Left hindlimb (tissue), 1 donor: ENCODE data around the gene ROR1.
"Not testable (repeated sequence)": the region's sequence is repeated elsewhere in the genome, so short reads cannot be mapped to it uniquely, and the experiment has no call there.

Experiments used
- DNase-seq: peaks from one replicate; pipeline ENCODE4 v3.0.0-alpha.2; 2018

The ROR1 gene

DNA sequence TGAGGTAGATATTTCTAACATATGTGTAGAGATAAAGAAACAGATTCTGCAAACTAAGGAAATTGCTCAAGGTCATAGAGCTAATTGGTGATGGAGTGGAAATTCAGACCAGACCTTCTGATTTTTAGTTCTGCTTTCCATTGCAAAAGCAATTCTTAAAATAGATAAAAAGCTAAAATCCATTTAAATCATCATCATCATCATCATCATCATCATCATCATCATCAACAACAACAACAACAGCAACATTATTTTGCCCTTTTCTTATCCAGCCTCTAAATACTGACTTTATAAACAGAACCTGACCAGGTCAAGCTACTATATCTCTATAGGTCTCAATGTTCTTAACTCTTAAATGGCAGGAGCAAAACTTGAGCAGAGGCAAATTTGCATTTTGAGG, 14.0 kb upstream of the ROR1 start:
- DNase-seq = no peak

DNA sequence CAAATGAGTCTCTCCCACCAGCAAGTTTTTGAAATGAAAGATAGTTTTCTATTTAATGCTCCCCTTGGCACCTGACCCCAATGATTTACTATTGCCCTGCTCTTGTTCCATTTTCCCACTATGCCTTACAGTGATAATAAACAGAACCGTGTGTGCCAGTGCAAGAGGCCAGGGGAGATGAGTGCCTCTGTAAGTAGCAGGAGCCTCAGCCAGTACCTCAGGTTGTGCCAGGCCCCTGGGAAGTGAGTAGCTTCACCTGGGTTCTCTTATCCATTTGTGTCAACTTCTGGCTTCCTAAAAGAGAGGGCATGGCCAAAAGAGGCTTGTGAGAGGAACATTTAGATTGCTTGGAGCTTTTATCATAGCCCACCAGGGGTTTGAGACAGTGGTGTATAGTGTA, 3.4 kb upstream of the ROR1 start:
- DNase-seq = no peak

GRCh38 chr1:63772201-63772600, 1.6 kb upstream of the ROR1 start:
- DNase-seq = no peak

GRCh38 chr1:63772876-63773275, 941 bp upstream of the ROR1 start:
- no peak for DNase-seq

- DNase-seq = no peak
Measured at GRCh38 chr1:63773496-63773814, 362 bp upstream of the ROR1 start.

- DNase-seq = peak; percentile 75
Measured at GRCh38 chr1:63774617-63775417, 1.0 kb downstream of the ROR1 start.

- DNase-seq = no peak
Measured at GRCh38 chr1:63775418-63776127, 1.8 kb downstream of the ROR1 start.

- no peak for DNase-seq
Measured at GRCh38 chr1:63777286-63777685, 3.5 kb downstream of the ROR1 start.

- DNase-seq = no peak
Measured at GRCh38 chr1:63777965-63778880, 4.4 kb downstream of the ROR1 start.

DNA sequence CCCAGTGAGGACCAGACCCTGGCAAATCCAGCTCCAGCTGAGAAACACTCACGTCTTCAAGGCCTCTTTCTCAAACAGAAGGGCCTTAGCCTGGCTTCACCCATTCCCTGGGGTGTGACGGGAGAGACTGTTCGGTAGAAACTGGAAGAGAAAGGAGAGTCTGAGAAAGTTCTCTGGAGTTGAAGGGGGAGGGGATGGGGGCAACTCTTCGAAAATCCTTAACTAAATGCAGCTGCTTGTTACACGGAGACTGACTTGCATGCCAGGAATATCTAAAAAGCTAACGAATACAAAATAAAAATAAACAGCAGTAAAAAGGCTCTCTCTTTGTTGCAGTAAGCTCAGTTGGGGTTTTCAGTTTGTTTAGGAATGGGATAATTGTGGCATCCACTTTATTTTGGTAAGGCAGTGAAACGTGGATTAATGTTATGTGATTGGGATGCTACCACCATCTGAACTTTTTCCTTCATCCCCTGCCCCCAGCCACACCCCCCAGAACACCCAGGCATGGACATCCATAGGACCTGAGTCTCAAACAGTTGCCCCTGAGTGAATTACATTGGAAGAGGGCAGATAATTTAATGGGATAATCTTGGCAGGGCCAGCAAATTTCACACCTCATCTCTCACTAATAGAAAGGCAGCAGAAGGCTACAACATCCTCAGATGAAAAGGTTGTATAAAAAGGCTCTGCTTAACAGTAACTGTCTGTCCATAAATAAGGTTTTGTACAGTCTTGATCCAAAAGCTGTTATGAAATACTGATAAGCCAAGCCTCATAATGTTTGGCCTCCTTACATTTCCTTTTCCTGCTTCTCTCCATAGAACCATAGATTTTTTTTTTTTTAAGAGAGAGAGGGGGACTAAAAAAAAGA, 5.8 kb downstream of the ROR1 start:
- DNase-seq = no peak

- DNase-seq = no peak
Measured at GRCh38 chr1:63780565-63780964, 6.7 kb downstream of the ROR1 start.

GRCh38 chr1:63782982-63783381, 9.2 kb downstream of the ROR1 start:
- DNase-seq = no peak

DNA sequence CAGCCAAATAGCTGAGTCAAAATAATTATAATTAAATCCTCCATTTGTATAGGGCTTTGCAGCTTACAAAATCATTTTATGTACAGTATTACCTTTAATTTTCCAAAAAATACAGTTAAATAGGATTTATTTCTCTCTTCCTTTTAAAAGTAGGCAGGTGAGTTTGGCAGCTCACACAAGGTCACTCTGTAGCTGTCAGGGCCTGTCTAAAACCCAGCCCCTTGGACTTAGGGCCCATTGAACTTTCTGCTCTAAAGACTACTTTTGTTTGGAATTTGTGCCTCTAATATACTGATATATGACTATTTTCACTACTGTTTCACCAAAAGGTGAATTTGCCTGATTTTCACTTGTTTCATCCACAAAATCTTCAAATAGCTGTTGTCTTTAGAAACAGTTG, 10.3 kb downstream of the ROR1 start:
- DNase-seq = no peak

GRCh38 chr1:63784489-63785390, 10.9 kb downstream of the ROR1 start:
- DNase-seq = no peak

DNA sequence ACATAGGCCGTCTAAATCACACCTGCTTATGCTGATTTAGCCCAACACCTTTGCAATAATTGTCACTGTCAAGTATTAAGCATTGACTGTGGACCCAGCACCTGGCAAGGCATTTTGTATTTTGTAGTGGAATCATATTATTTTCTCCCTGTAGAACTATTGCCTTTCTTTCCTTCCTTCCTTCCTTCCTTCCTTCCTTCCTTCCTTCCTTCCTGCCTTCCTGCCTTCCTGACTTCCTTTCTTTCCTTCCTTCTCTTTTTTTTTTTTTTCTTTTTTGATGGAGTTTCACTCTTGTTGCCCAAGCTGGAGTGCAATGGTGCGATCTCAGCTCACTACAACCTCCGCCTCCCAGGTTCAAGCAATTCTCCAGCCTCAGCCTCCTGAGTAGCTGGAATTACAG, 13.5 kb downstream of the ROR1 start:
- DNase-seq = not testable (repeated sequence)

DNA sequence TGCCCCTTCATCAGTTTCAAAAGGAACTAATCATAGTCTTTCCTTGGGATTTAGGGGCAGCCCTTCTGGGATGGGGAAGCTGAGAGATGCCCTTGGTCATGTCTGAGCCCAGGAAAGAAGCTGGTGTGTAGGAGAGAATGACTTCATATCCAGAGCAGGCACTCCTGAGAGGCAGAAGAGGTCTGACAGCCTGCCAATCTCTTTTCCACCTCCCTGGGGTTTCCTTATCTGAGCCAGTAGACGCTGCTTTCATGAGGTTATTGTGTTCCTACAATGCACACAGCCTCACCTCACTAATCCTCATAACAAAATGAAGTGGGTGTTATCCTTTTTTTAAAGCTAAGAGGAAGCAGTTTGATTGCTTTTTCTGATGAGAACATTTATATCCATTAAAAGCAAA, 14.1 kb downstream of the ROR1 start:
- no peak for DNase-seq

DNA sequence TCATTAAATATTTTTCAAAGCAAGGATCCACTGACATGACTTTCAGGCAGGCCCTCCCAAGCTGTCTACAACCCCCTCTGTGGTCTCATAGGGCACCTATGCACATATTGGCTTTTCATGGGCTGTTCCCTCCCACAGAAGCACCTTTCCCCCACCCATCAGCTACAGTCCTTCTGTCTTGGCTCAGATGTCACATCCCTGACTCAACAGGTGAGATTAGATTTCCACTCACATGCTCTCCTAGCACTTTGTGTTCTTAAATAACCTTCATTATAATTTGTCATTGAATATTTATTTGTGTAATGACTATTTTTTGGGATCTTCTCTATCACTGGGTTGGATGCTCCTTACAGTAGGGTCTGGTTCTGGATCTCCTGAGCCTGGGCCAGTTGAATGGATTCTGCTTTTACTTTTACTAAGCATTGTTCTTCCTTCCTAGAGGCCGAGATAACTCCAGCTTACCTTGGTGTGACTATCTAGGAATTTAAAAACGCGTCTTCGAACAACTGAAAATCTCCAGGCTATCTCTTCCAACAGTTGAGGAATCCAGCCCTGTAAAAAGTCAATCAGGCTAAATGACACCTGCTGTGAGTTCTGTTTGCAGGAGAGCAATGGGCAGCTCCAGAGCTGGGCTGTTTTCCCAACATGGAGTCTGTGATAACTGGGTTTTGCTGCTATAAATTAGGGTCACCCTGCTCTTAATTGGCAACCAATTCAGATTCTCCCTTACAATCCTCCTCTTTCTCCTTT, 16.2 kb downstream of the ROR1 start:
- DNase-seq = no peak

DNA sequence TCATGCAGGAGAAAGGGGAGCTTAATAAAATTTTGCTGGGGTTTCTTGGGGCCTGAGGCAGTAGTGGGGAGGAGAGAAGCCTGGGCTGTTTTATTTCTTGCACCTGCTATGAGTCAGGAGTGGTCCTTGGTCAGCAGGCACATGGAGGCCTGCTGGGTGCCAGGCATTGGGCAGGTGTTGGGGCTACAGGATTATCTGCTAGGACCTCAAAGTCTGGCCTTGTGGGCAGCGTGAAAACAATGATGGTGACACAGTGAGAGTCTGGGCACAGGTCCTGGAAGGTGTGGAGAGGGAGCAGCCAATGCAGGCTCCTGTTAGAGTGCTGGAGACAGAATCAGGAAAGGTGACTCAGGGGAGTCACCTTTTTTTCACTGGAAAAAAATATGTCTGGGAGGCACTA, 17.2 kb downstream of the ROR1 start:
- DNase-seq = no peak

- DNase-seq = no peak
Measured at GRCh38 chr1:63792152-63792551, 18.3 kb downstream of the ROR1 start.

DNA sequence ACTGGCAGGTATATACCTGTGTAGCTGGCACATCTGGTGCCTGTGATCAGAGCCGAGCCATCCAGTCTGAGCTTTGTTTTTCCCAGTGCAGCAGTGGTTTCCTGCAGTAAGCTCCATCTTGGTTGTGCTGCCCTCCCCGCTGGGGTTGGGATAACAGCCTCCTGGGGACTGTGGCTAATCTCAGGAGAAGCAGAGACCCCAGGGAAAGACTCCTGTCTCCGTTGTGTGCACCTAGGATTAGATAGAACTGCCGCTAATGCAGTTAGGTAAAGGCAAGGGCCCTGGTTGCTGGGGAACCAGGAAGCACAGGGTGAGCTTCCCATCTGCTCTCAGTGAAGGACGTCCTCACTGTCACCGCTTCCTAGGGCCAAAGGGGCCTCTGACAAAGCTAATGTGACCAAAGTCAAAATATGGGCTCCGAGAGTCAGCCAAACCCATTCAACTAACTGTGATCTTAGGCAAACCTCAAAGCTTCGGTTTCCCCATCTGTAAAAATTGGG, 20.0 kb downstream of the ROR1 start:
- no peak for DNase-seq

DNA sequence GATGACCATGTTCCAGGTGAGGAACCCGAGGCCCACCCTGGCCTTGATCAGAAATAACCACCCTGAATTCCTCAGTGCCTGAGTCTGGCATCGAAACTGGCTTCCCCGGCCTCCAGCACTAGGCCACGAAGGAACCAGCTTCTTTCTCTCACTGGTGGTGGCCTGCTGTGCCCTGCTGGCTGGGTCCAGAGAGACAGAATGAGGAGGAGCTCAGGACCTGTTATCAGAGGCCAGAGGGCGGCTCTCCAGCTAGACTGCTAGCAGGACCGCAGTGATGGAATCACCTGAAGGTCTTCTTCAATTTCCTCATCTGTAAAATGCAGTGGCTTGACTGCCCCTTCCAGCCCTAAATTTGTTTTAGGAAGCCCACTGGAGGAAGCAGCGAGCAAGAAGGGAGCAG, 20.5 kb downstream of the ROR1 start:
- DNase-seq = no peak
